ENCODE results near the gene ZNF547.
"Not testable (repeated sequence)": the region's sequence is repeated elsewhere in the genome, so short reads cannot be mapped to it uniquely, and the experiment has no call there.

ZNF547 gene

GRCh38 chr19:57374647-57375046, 11.3 kb downstream of the ZNF547 start:
- not testable (repeated sequence) for DNase-seq (ENCODE audit: low spot score)

DNA sequence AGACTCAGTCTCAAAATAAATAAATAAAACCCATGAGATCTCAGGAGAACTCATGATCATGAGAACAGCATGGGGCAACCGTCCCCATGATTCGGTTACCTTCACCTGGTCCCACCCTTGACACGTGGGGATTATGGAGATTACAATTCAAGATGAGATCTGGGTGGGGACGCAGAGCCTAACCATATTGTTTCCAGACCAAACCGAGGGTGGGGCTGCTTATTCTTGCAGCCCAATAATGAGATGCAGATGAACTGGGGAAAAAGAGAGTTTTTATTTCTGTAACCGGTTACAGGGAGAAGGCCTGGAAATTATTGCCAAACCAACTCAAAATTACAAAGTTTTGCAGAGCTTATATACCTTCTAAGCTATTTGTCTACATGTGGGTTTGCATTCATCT, 12.8 kb downstream of the ZNF547 start:
- no peak for DNase-seq (ENCODE audit: low spot score)

GRCh38 chr19:57377498-57378146, 14.3 kb downstream of the ZNF547 start:
- no peak for DNase-seq (ENCODE audit: low spot score)

DNA sequence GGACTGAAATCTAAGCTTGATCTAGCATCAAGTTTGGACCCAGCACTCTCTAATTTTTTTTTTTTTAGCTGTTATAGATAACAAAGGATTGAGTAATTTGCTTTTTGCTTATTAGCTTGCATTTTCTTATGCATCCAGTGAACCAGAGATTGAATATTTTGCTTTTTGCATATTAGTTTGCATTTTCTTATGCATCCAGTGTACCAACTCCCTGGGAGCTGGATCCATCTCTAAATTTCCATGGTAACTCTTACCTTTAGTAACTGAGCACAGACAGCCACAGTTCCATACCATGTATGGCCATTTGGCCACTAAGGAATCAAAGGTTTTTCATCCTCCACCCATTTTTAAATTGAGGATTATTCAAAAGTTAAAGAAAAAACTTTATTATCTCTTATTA, 17.6 kb downstream of the ZNF547 start:
- DNase-seq (ENCODE audit: low spot score) = no peak

GRCh38 chr19:57382806-57383488, 19.6 kb downstream of the ZNF547 start:
- no peak for DNase-seq (ENCODE audit: low spot score)

DNA sequence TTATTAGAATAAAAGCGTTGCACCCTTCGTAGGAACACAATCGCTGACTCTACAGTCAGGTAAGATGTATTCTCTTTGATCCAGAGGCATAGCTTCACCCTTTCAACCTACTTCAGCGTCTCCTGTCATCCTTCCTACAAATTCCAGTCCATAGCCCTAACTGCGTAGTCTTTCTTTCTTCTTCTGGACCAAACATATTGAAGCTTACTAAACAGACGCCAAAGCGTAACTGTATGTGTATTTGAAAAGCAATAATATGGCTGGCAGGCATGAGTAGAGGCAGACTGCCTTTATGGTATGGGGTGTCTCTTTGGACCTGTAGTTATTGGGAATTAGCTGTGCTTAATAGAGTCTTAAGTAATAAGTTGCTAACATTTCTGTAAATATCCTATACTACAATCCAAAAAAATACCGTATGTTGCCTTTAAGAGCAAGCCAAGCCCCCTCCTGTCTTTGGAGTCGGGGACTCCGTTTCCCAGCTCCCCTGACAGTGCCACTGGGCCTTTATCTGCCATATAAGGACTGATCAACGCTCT, 25.9 kb downstream of the ZNF547 start:
- no peak for DNase-seq (ENCODE audit: low spot score)

DNA sequence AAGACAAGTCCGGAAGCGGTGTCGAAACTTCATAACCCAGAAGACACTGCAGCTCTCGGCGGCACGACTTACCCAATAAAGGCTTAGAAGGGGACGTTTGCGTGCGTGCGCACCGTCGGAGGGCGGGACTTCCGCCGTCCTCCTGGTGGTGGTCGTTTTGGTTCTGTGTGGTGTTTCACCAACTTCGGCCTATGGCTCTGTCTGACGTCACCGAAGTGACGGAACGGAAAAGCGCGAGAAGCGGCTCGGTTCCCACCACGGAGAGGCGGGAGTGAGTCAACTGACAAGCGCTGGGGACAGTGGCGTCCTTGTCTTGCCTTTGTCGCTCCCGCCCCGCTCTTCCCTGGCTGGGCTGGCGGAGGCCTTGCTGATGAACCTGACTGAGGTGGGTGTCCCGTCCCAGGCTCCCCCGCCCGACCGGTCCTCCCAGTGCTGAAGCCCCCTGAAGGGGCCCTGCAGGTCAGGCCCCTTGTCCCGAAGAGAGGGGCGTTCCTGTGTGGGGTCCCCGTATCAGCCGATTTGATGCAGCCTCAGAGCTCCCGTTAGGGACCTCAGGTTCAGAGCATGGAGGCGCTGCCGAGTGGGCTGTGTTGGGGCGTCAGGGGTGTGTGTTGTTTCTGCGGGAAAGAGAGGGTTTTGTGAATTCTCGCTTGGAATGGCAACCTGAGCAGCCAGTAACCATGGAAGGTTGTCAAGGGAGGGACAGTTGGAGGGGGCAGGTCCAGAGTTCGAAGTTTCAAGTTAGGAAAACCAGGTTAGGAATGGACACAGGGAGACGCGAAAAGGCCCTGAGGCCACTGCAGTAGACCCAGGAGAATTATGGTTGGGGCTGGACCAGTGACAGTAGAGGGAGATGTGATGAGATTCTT, 26.6 kb downstream of the ZNF547 start, which contains the start of gene ZNF548:
TSS of gene ZNF548 (plus strand) at position 125 of the 869 bp plus-strand sequence. CDS start at position 371, 246 bp downstream.
- DNase-seq (ENCODE audit: low spot score) = peak; percentile 96

GRCh38 chr19:57395710-57396109, 32.4 kb downstream of the ZNF547 start:
- no peak for DNase-seq (ENCODE audit: low spot score)

- DNase-seq (ENCODE audit: low spot score) = no peak
Measured at GRCh38 chr19:57398868-57399267, 35.5 kb downstream of the ZNF547 start.

DNA sequence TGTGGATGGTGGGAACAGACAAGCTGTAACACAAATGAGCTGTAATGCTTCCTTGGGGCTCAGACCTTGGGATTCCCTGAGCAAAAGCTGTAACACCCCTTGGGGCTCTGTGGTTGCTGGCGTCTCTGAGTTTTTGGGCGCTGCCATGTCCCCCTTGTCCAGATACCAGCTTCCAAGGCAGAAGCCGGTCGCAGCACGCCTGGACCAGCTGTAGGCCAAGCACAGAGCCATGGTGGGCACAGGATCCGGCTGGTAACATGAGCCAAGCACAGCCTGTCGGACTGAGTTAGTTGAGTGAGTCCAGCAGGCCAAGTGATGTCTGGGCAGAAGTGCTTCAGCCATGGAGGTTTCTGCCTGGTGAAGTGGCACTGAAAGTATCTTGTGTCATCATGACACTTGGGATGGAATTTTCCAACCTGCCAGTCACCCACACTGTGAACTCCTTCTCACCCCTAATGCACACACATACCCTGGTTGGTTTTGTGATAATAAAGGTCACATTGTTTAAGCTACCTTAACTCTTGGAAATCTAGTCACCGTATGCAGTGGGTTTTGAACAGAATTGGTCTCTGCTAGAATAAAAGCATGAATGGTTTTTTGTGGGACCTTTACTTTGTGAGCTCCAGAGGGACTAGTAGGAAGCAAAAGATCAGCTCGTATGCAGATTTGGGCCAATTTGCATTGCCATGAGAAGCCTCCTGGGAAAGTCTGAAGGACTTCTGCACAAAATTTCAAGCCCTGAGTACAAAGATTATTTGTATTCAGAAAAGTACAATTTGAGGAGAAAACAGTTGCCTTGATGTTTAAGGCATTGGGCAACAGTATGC, 40.6 kb downstream of the ZNF547 start:
- DNase-seq (ENCODE audit: low spot score) = no peak

DNA sequence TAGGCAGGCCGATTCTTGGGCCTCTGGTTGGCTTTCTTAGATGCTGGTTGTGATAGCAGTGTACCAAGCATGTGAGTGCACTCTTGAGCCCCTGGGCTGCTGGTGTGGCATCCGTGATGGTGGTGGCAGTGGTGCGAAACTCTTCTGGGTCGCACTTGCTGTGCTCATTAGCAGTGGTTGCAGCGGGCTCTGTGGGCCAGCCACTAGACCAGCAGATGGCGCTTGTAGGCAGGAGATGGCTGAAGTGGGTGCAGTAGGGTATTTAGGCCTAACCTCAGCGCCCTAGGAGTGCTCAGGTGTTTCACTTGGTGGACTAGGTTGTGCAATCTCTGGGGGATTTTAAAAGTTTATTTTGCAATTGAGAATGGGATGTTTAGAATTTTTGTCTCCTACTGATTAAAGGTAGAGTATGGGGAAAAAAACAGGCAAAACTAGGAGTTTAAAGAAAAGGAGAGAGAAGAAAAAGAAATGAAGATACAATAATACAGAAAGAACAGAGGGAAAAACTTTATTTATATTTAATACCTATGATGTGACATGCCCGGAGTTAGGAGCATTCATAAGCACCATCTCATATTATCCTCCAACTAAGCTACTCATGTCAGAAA, 43.3 kb downstream of the ZNF547 start:
- DNase-seq (ENCODE audit: low spot score) = peak; percentile 70

DNA sequence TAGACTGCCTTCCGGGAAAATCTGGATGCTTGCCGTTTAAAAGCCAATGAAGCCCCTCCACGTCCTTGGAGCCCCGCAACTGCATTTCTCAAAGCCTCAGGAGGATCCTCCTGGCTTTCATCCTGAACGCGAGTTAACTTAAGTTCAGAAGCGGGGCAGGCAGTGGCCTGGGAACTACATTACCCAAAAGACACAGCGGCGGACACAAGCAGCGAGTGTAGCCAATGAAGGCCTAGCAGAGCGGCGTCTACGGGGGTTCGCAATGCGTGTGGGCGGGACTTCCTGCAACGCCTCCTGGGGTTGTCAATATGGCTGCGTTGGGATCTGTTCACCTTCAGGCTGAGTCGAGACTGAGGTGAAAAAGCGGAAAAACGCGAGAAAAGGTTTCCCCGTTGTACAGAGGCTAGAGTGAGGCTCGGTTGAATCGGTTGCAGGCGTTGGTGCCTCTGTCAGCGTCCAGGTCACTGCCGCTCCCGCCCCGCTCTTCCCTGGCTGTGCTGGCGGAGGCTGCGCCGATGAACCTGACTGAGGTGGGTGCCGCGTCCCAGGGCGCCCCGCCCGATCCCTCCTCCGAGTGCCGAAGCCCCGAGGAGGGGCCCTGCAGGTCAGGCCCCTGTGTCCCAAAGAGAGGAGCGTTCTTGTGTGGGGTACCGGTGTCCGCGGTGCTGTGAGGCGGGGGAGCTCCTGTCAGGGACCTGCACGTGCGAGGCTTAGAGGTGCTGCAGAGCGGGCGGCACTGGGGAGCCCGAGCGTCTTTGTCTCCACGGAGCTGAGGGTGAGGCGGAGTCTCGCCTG, 47.7 kb downstream of the ZNF547 start, which contains the start of gene ZNF17:
TSS of gene ZNF17 (plus strand) at position 285 of the 795 bp plus-strand sequence. CDS start 2,455 bp downstream, outside the sequence.
- peak; percentile 91 for DNase-seq (ENCODE audit: low spot score)

- no peak for DNase-seq (ENCODE audit: low spot score)
Measured at GRCh38 chr19:57419439-57419838, 56.1 kb downstream of the ZNF547 start.

DNA sequence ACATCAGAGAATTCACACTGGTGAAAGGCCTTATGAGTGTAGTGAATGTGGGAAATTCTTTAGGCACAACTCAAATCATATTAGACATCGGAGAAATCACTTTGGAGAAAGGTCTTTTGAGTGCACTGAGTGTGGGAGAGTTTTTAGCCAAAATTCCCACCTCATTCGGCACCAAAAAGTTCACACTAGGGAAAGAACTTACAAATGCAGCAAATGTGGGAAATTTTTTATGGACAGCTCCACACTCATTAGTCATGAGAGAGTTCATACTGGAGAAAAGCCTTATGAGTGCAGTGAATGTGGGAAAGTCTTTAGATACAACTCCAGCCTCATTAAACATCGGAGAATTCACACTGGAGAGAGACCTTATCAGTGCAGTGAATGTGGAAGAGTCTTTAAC, 57.7 kb downstream of the ZNF547 start:
- DNase-seq (ENCODE audit: low spot score) = no peak

Measured in CD4-positive, alpha-beta T cell treated with Interleukin-15 for 4 hours (primary cell).